ENCODE results near the gene INO80B. TPM values are rescaled to one million over a fixed set of nuclear protein-coding genes. Genes with fewer than 3 reads are reported as not detected.

Gene INO80B
- total and polyA plus RNA-seq, 2 of the 8 experiments (the other 6 are each of a cell fraction or from before 2014, with no cell fraction given): 3.9 to 18.5 TPM

- 90% methylated on average over 14 of the region's 19 CpGs; no CpG with 5 or more reads in 1 of the 2 experiments for WGBS, 2 experiments (ENCODE audit: extremely low coverage in 1 of 2, insufficient coverage in 1 of 2, insufficient read length in 1 of 2, insufficient replicate concordance in 2 of 2, low coverage in 1 of 2, low lambda C conversion rate in 2 of 2, missing lambda C conversion rate in 1 of 2)
- H3K79me1 ChIP-seq (ENCODE audit: low read depth, low read length): no peaks in the 10 kb centered on the region
- no peak overlapping the region for H2BK120ac ChIP-seq (replicated peaks; ENCODE audit: low read depth, low read length)
- CTCF ChIA-PET (ENCODE audit: partially characterized antibody): interaction anchor here (0.7 to 4.0 kb wide), 4 partner anchors 14 to 28 kb away, joined by 3 to 19 read pairs (median 4); no protein-coding TSS in a partner anchor
- FAIRE-seq: no peak
- H3K23ac ChIP-seq (ENCODE audit: insufficient read length): no peak overlapping the region
- no peak overlapping the region for H2AK5ac ChIP-seq (ENCODE audit: low read depth, low read length)
- no peak overlapping the region for H2BK5ac ChIP-seq (ENCODE audit: low read depth, low read length)
- no peak overlapping the region for H3K56ac ChIP-seq (replicated peaks; ENCODE audit: insufficient read length, low read depth, low read length)
- 0 out of 2 replicates have a peak overlapping the region, but pooled peaks have one; percentile 29 for H2BK15ac ChIP-seq (ENCODE audit: low read length)
- H2BK12ac ChIP-seq (ENCODE audit: low read depth, low read length): no peak overlapping the region
- peak overlapping the region; percentile 89 for H4K8ac ChIP-seq (ENCODE audit: extremely low read depth, insufficient read depth, low read length)
- POLR2A ChIA-PET (ENCODE audit: partially characterized antibody): interaction anchor here (0.5 to 0.9 kb wide), 4 partner anchors 9 to 44 kb away, joined by 3 to 4 read pairs (median 3); partner anchors contain the start of gene WBP1
- H3K9me3 ChIP-seq (ENCODE audit: insufficient read depth in 2 of 2, low read depth in 1 of 2, low read length in 1 of 2): no peaks in the 10 kb centered on the region
- H2BK20ac ChIP-seq (ENCODE audit: low read length): no peak overlapping the region
- no peak for DNase-seq (ENCODE audit: low read depth in 1 of 2, low spot score in 2 of 2)
- peak overlapping the region in 1 of 2 experiments; percentile 52; a peak in 1 of 4 replicates for H3K4me2 ChIP-seq (ENCODE audit: insufficient read depth in 1 of 2, low read depth in 2 of 2, low read length in 2 of 2)
- H4K20me1 ChIP-seq (replicated peaks in 1 of 2; ENCODE audit: control insufficient read depth in 1 of 2, insufficient read depth in 2 of 2, low read length in 2 of 2): no peaks in the 10 kb centered on the region
- H3K27me3 ChIP-seq (replicated peaks in 1 of 4; ENCODE audit: control insufficient read depth in 3 of 4, extremely low read depth in 1 of 4, insufficient read depth in 3 of 4, low read length in 3 of 4): no peaks in the 10 kb centered on the region
- no peak overlapping the region for H4K91ac ChIP-seq (replicated peaks; ENCODE audit: insufficient read length, low read length)
- H3K9ac ChIP-seq (replicated peaks in 1 of 4; ENCODE audit: extremely low read depth in 1 of 4, low read depth in 3 of 4, low read length in 3 of 4): no peak overlapping the region
- no peaks in the 10 kb centered on the region for H3K79me2 ChIP-seq (ENCODE audit: control insufficient read depth in 1 of 2, insufficient read depth in 2 of 2, low read length in 2 of 2)
- H3K14ac ChIP-seq (ENCODE audit: insufficient read length): no peak overlapping the region
- H3K4ac ChIP-seq (replicated peaks; ENCODE audit: insufficient read length, low read depth, low read length): no peak overlapping the region
- H2AFZ ChIP-seq (ENCODE audit: low read length): no peak overlapping the region
- H3K4me3 ChIP-seq (ENCODE audit: extremely low read depth in 1 of 4, insufficient read depth in 2 of 4, low read depth in 3 of 4, low read length in 4 of 4): no peak overlapping the region
- no peak overlapping the region for H3K18ac ChIP-seq (ENCODE audit: extremely low read depth, low read length)
- peaks cover 0 to 13% (median 0%) of the 10 kb centered on the region in 4 experiments; a peak in 3 of 7 replicates for H3K4me1 ChIP-seq (replicated peaks in 1 of 4; ENCODE audit: control insufficient read depth in 3 of 4, insufficient read depth in 4 of 4, low read length in 3 of 4)
- H4K5ac ChIP-seq (ENCODE audit: insufficient read length, low read depth, low read length): no peak overlapping the region
- H3K36me3 ChIP-seq (ENCODE audit: control insufficient read depth in 2 of 4, insufficient read depth in 4 of 4, low read length in 3 of 4): no peaks in the 10 kb centered on the region
- no peaks in the 10 kb centered on the region for H3K23me2 ChIP-seq (ENCODE audit: low read depth, low read length)
- H3K27ac ChIP-seq (ENCODE audit: low read depth, low read length): no peak overlapping the region
- TF ChIP-seq CHD2 (IDR thresholded peaks at IDR 0.05; ENCODE audit: low read length): no peak
- no peak for TF ChIP-seq NRF1 (IDR thresholded peaks at IDR 0.05; ENCODE audit: low read depth, low read length)
- no peak for TF ChIP-seq POLR2AphosphoS5 (IDR thresholded peaks at IDR 0.05; ENCODE audit: low read depth, low read length)
- no peak for TF ChIP-seq TCF12 (IDR thresholded peaks at IDR 0.05; ENCODE audit: low read depth, low read length)
- TF ChIP-seq BRCA1 (IDR thresholded peaks at IDR 0.05; ENCODE audit: low read depth, low read length): no peak
- TF ChIP-seq EP300 (IDR thresholded peaks at IDR 0.05; ENCODE audit: borderline replicate concordance in 1 of 2, low read depth in 2 of 2, low read length in 2 of 2): no peak
- TF ChIP-seq BCL11A (IDR thresholded peaks at IDR 0.05; ENCODE audit: low read depth in 2 of 2, low read length in 2 of 2): no peak
- TF ChIP-seq YY1 (IDR thresholded peaks at IDR 0.05; ENCODE audit: low read depth, low read length): no peak
- no peak for TF ChIP-seq FOSL1 (IDR thresholded peaks at IDR 0.05; ENCODE audit: insufficient read depth, low read depth, low read length)
- no peak for TF ChIP-seq ATF2 (IDR thresholded peaks at IDR 0.05; ENCODE audit: low read length)
- no peak for TF ChIP-seq NANOG (IDR thresholded peaks at IDR 0.05; ENCODE audit: insufficient read depth, low read depth, low read length, poor library complexity, severe bottlenecking)
- no peak for TF ChIP-seq CBX5 (IDR thresholded peaks at IDR 0.05; ENCODE audit: low read depth, low read length)
These were observed 40.4 kb upstream of the INO80B start for GRCh38 chr2:74414441-74414840.
